T-helper 1 cell treated with Interleukin-12 subunit alpha and Interleukin-12 subunit beta and Interleukin-4 antibody, amounts not matched to agents 30 μg/mL and 1 μg/mL, for 36 hours (primary cell): ENCODE data around the gene USP48.

Experiments used
- H3K27ac Mint-ChIP-seq: one replicate; pipeline ENCODE4 v1.8.0; 2021; ENCODE audit warnings: mild to moderate bottlenecking, mixed read lengths
- H3K27me3 Mint-ChIP-seq: one replicate; pipeline ENCODE4 v1.8.0; 2021; ENCODE audit warnings: low read depth, mixed read lengths
- H3K36me3 Mint-ChIP-seq: one replicate; pipeline ENCODE4 v1.8.0; 2021; ENCODE audit warnings: low read depth, mixed read lengths
- H3K4me1 Mint-ChIP-seq: one replicate; pipeline ENCODE4 v1.8.0; 2021; ENCODE audit warnings: low read depth, mixed read lengths
- H3K4me3 Mint-ChIP-seq: one replicate; pipeline ENCODE4 v1.8.0; 2021; ENCODE audit warnings: mild to moderate bottlenecking, moderate library complexity, mixed read lengths
- H3K9me3 Mint-ChIP-seq: one replicate; pipeline ENCODE4 v1.8.0; 2021; ENCODE audit warnings: mixed read lengths

The USP48 gene

GRCh38 chr1:21649315-21649714 is 133.6 kb downstream of the USP48 start:
- Mint-ChIP-seq H3K27me3 (peaks cover 34% of the 10 kb centered on the region), H3K4me1 (peaks cover 12% of the 10 kb centered on the region), H3K9me3 (no peaks in the 10 kb centered on the region), H3K4me3 (no peak overlapping the region), H3K36me3 (no peaks in the 10 kb centered on the region), H3K27ac (no peak overlapping the region)

GRCh38 chr1:21648791-21649190 is 134.2 kb downstream of the USP48 start:
- H3K27ac Mint-ChIP-seq, result no peak overlapping the region
- H3K27me3 Mint-ChIP-seq, result peaks cover 30% of the 10 kb centered on the region
- H3K4me1 Mint-ChIP-seq, result peaks cover 12% of the 10 kb centered on the region
- no peaks in the 10 kb centered on the region for H3K36me3 Mint-ChIP-seq
- H3K9me3 Mint-ChIP-seq, result no peaks in the 10 kb centered on the region
- H3K4me3 Mint-ChIP-seq, result no peak overlapping the region

- Mint-ChIP-seq H3K27ac (no peak overlapping the region), H3K4me1 (peaks cover 12% of the 10 kb centered on the region), H3K27me3 (peaks cover 30% of the 10 kb centered on the region), H3K36me3 (no peaks in the 10 kb centered on the region), H3K9me3 (no peaks in the 10 kb centered on the region), H3K4me3 (no peak overlapping the region)
Observed at GRCh38 chr1:21648352-21648730, 134.6 kb downstream of the USP48 start.

GRCh38 chr1:21647431-21648351 is 135.3 kb downstream of the USP48 start:
- peaks cover 25% of the 10 kb centered on the region for H3K27me3 Mint-ChIP-seq
- H3K36me3 Mint-ChIP-seq, result no peaks in the 10 kb centered on the region
- no peak overlapping the region for H3K27ac Mint-ChIP-seq
- H3K4me3 Mint-ChIP-seq, result no peak overlapping the region
- H3K4me1 Mint-ChIP-seq, result peaks cover 11% of the 10 kb centered on the region
- no peaks in the 10 kb centered on the region for H3K9me3 Mint-ChIP-seq

- Mint-ChIP-seq H3K4me1 (no peaks in the 10 kb centered on the region), H3K36me3 (no peaks in the 10 kb centered on the region), H3K9me3 (no peaks in the 10 kb centered on the region), H3K4me3 (no peak overlapping the region), H3K27me3 (peaks cover 8% of the 10 kb centered on the region), H3K27ac (no peak overlapping the region)
Observed at GRCh38 chr1:21645550-21645949, 137.4 kb downstream of the USP48 start.

GRCh38 chr1:21644906-21645305 is 138.0 kb downstream of the USP48 start:
- Mint-ChIP-seq H3K27ac (no peak overlapping the region), H3K4me3 (no peak overlapping the region), H3K36me3 (no peaks in the 10 kb centered on the region), H3K4me1 (no peaks in the 10 kb centered on the region), H3K27me3 (peaks cover 7% of the 10 kb centered on the region), H3K9me3 (no peaks in the 10 kb centered on the region)

GRCh38 chr1:21644348-21644747 is 138.6 kb downstream of the USP48 start:
- H3K36me3 Mint-ChIP-seq, result no peaks in the 10 kb centered on the region
- H3K27ac Mint-ChIP-seq, result no peak overlapping the region
- no peaks in the 10 kb centered on the region for H3K9me3 Mint-ChIP-seq
- no peak overlapping the region for H3K4me3 Mint-ChIP-seq
- no peaks in the 10 kb centered on the region for H3K4me1 Mint-ChIP-seq
- H3K27me3 Mint-ChIP-seq, result peaks cover 3% of the 10 kb centered on the region

GRCh38 chr1:21643624-21644023 is 139.3 kb downstream of the USP48 start:
- Mint-ChIP-seq H3K9me3 (no peaks in the 10 kb centered on the region), H3K27me3 (peaks cover 3% of the 10 kb centered on the region), H3K4me3 (no peak overlapping the region), H3K27ac (no peak overlapping the region), H3K36me3 (no peaks in the 10 kb centered on the region), H3K4me1 (no peaks in the 10 kb centered on the region)

- H3K9me3 Mint-ChIP-seq, result no peaks in the 10 kb centered on the region
- H3K27ac Mint-ChIP-seq, result no peak overlapping the region
- no peaks in the 10 kb centered on the region for H3K36me3 Mint-ChIP-seq
- H3K27me3 Mint-ChIP-seq, result no peaks in the 10 kb centered on the region
- H3K4me3 Mint-ChIP-seq, result no peak overlapping the region
- H3K4me1 Mint-ChIP-seq, result no peaks in the 10 kb centered on the region
Observed at GRCh38 chr1:21641967-21642739, 140.8 kb downstream of the USP48 start.

GRCh38 chr1:21641537-21641936 is 141.4 kb downstream of the USP48 start:
- no peaks in the 10 kb centered on the region for H3K4me1 Mint-ChIP-seq
- no peak overlapping the region for H3K27ac Mint-ChIP-seq
- H3K4me3 Mint-ChIP-seq, result no peak overlapping the region
- H3K9me3 Mint-ChIP-seq, result no peaks in the 10 kb centered on the region
- H3K36me3 Mint-ChIP-seq, result no peaks in the 10 kb centered on the region
- no peaks in the 10 kb centered on the region for H3K27me3 Mint-ChIP-seq

GRCh38 chr1:21641076-21641475 is 141.9 kb downstream of the USP48 start:
- H3K4me3 Mint-ChIP-seq, result no peak overlapping the region

GRCh38 chr1:21640653-21641052 is 142.3 kb downstream of the USP48 start:
- Mint-ChIP-seq H3K9me3 (no peaks in the 10 kb centered on the region), H3K27me3 (no peaks in the 10 kb centered on the region), H3K4me1 (no peaks in the 10 kb centered on the region), H3K27ac (no peak overlapping the region), H3K36me3 (no peaks in the 10 kb centered on the region), H3K4me3 (no peak overlapping the region)

More at GRCh38 chr1:21641076-21641475, 141.9 kb downstream of the USP48 start:
- Mint-ChIP-seq H3K27me3 (no peaks in the 10 kb centered on the region), H3K9me3 (no peaks in the 10 kb centered on the region), H3K4me1 (no peaks in the 10 kb centered on the region), H3K36me3 (no peaks in the 10 kb centered on the region), H3K27ac (no peak overlapping the region)

- H3K27me3 Mint-ChIP-seq, result no peaks in the 10 kb centered on the region
- no peak overlapping the region for H3K27ac Mint-ChIP-seq
- H3K36me3 Mint-ChIP-seq, result no peaks in the 10 kb centered on the region
Observed at GRCh38 chr1:21639594-21640041, 143.3 kb downstream of the USP48 start.

GRCh38 chr1:21638531-21639341 is 144.2 kb downstream of the USP48 start:
- H3K36me3 Mint-ChIP-seq, result no peaks in the 10 kb centered on the region
- no peaks in the 10 kb centered on the region for H3K9me3 Mint-ChIP-seq
- no peak overlapping the region for H3K27ac Mint-ChIP-seq
- H3K4me3 Mint-ChIP-seq, result no peak overlapping the region
- no peaks in the 10 kb centered on the region for H3K27me3 Mint-ChIP-seq
- no peaks in the 10 kb centered on the region for H3K4me1 Mint-ChIP-seq

More at GRCh38 chr1:21639594-21640041, 143.3 kb downstream of the USP48 start:
- H3K9me3 Mint-ChIP-seq, result no peaks in the 10 kb centered on the region
- H3K4me1 Mint-ChIP-seq, result no peaks in the 10 kb centered on the region
- H3K4me3 Mint-ChIP-seq, result no peak overlapping the region
